NOMO-1 (cell line): ENCODE measurements around the gene DCTN3.
A peak's percentile ranks its signal among the peaks of the same experiment; 100 is the strongest.

ENCODE experiments used
- DNase-seq, 2 experiments: peaks; one replicate each; lab custom pipeline; 2025; ENCODE audit not compliant: unreplicated experiment in 2 of 2; lab: John Stamatoyannopoulos, UW

DCTN3 gene

GRCh38 chr9:34591248-34591916, 28.9 kb downstream of the DCTN3 start:
- peak; percentile 63 to 76 for DNase-seq

DNA sequence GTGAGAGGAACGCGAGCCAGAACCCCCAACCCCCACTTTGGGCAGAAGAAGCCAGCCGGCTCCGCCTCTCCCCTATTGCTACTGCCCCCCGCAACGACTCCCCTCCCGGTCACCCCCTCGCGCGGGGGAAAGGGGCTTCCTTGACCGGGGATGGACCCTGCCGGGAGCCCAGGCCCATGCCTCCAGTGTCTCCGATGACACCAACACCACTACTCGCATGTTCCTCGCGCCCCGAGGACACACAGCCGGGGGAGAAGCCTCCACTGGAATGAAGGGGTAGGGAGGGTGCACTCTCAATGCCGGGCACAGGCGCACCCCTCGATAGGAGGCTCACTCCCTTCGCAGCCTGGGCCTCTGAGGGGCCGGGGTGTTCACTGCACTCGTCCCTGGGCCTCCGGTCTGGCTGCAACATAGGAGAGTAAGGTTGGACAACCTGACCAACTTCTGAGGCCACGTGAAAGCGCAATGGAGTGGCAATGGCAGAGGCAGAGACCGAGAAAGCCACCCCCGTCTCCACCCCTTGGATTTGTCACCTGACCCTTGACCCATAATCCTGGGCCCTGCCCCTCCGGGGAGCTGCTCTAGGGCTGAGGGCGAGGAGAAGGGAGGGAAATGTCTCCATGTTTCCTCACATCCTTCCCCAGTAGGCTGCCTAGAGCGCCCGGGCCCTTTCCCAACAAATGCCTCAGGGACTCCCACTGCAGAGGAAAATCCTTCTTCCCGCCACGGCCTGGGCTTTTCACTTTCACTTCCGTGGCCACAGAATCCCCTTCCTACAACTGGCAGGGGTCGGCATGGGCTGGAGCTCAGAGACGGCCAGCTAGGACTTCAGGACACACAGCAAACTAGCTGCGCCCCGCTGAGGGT, 29.7 kb downstream of the DCTN3 start:
- DNase-seq = no peak

DNA sequence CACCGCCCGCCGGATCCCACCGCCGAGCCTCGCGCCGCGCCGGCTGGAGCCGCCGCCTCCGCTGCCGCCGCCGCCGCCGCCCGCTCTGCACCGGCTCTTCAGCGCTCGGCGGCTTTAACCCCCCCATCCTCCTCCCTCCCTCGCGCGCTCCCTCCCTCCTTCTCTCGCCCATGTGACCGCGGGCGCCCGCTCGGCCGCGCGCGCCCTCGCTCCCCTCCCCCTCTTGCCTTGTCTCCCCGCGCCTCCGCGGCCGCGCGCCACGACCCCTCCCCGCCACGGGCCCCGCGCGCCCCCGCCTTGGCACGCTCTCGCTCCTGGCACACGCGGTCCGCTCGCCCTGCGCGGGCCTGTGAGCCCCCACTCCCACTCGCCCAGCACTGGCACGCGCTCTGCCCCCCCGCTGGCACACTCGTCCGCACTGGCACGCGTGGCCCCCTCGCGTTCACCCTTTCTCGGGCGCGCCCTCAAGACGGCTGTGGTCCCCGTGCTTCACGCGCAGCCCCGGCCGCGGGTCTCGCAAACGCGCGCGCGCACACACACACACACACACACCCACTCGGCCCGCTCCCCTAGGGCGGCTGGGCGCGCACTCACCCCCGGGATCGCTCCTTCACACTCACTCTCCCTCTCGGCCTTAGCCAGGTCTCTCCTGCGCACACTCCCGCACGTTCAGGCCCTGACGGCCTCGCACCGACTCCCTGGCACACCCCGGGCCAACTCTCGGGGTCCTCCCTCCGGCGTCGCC, 30.5 kb downstream of the DCTN3 start, which contains the start of gene CNTFR:
Gene CNTFR (minus strand): TSS at position 89 of the 745 bp plus-strand sequence. CDS start 20,743 bp downstream, outside the sequence.
- DNase-seq = peak; percentile 15 to 26

- no peak for DNase-seq
Observed at GRCh38 chr9:34588671-34589635, 31.3 kb downstream of the DCTN3 start.

DNA sequence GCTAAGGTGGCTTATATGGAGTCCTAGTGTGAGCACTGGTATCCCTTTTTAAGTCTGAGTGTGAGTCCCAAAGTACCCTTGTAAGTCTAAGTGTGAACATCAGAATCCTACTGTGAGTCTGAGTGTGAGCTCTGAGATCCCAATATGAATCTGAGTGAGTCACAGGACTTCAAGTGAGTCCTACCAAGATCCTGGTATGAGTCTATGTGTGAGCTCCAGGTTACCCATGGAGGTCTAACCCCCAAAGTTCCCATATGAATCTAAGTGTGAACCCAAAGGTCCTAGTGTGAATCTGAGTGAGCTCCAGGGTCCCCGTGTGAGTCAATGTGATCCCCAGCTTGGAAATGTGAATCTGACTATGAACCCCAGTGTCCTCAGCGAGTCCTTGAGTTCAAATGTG, 33.0 kb downstream of the DCTN3 start:
- no peak for DNase-seq

- DNase-seq = no peak
Observed at GRCh38 chr9:34585946-34586669, 34.2 kb downstream of the DCTN3 start.

- no peak for DNase-seq
Observed at GRCh38 chr9:34584970-34585369, 35.3 kb downstream of the DCTN3 start.

- no peak for DNase-seq
Observed at GRCh38 chr9:34582787-34583186, 37.5 kb downstream of the DCTN3 start.

DNA sequence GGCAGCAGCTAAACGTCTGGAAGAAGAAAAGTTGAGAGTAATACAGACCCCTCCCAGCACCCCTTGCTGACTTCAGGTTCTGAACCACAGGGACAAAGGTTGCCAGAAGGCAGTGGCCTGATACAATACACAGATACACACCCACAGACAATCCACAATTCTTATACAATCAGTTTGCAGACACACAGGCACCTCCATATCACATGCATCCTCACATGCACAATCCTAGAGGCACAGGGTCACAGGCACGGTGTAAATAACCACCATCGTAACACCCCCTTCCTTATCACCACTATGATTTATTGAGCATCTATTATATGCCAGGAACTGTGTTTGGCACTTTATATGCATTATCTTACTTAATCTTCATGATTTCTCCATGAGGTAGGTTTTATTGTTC, 39.0 kb downstream of the DCTN3 start:
- no peak for DNase-seq

DNA sequence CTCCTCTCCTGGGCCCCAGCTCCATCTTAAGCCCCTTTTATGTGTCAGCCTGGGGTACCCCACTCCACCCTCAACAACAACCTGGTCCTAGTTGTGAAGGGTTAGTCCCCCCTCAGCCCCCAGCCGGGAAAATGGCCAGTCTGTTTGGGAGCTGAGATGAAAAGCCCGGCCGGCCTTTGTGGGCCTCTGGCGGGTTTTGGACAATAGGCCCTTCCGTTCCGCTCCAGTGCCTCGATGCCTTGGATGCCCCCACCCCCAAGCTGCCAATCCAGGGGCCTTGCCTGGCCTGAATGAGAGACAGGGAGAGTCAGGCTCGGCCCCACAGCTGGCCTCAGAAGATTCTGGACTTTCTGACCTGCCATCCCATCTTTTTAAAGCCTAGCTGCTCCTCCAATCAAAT, 39.9 kb downstream of the DCTN3 start:
- DNase-seq = no peak

- no peak for DNase-seq
Observed at GRCh38 chr9:34579808-34580163, 40.5 kb downstream of the DCTN3 start.

DNA sequence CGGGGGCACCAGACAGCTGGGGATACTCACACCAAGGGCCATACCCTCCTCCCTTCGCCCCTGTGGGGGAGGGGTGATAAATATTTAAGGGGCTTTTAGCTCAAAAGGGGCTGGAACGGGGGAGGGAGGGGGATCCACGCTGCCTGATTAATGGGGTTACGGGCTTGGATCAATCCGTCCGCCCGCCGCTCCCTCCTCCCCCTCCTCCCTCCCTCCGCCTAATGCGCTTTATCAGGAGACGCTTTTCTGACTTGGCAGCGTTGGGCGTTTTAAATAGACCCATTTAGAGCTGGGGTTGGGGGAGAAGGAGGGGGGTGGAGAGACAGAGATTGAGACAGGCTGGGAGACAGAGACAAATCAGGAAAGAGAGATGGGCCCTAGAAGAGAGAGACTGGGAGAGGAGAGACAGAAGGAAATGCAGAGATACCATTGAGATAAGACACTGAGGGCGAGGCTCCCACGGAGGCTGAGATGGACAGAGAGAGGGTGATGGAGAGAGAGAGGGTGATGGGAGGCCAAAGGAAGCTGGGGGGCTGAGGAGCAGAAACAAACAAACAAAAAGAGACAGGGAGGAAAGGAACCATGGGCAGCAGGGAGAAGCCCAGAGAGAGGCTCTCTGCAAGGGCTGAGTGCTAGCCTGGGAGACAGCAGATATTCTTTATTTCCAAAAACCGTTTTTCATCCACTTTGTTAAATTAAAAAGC, 41.0 kb downstream of the DCTN3 start:
- no peak for DNase-seq

- DNase-seq = peak in 1 of 2 experiments; percentile 17
Observed at GRCh38 chr9:34578241-34579103, 41.8 kb downstream of the DCTN3 start.

GRCh38 chr9:34577400-34578240, 42.7 kb downstream of the DCTN3 start:
- no peak for DNase-seq

DNA sequence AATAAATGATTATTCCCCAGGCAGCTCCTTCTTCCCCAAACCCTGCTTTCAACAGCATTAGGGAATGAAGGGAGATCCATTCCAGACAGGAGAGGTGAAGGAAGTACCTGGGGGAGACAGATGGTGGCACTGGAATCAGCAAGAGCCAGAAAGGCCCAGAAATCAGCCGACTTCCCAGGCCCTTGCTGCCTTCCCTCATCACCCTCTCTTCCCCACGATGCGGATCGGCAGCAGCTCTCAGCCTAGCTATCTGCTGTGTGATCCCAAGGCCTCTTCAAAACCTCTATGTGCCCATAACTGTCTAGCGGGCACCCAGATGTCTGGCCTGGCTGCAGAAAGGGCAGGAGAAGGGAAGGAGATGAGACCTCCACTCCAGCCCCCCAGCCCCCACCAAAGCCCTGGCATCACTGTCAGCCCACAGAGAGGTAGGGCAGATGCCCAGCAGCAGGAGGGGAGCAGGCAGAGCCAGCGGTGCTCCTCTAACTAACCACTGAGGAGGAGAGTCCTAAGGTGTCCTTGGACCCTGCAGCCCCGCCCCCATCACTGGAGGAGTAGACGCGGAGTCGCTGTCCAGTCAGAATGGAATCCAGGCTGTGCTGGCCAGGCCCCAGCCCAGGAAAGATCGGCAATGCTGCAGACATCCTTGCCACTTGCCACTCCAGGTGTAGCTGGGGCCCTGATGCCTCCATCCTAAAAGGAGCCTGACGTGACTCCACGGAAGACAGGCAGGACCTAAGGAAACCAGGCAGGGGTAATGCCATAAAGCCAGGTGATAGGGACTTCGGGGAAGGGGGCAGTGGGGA, 43.5 kb downstream of the DCTN3 start:
- no peak for DNase-seq

- DNase-seq = no peak
Observed at GRCh38 chr9:34575862-34576596, 44.3 kb downstream of the DCTN3 start.
